Mesenchymal stem cell (in vitro differentiated cells and primary cell): Measurements from ENCODE around the gene TBXT.
"Not testable (repeated sequence)": the region's sequence is repeated elsewhere in the genome, so short reads cannot be mapped to it uniquely, and the experiment has no call there.

Experiments
- DNase-seq: peaks from one replicate; pipeline ENCODE4 v3.0.0-alpha.2; 2013
- H2AFZ ChIP-seq: one replicate; pipeline ENCODE4 v1.6.1; 2013; ENCODE audit warnings: low read depth, mild to moderate bottlenecking, control low read depth, inconsistent platforms, low read length, moderate library complexity
- H2AK5ac ChIP-seq: 2 replicates; pipeline ENCODE4 v1.6.1; 2013; ENCODE audit warnings: low read length, moderate library complexity, mild to moderate bottlenecking, inconsistent platforms; ENCODE audit not compliant: severe bottlenecking
- H2BK120ac ChIP-seq: one replicate; pipeline ENCODE4 v1.6.1; 2013; ENCODE audit warnings: low read depth, mild to moderate bottlenecking, inconsistent platforms, low read length, moderate library complexity
- H2BK12ac ChIP-seq, 2 experiments: one replicate each; pipeline ENCODE4 v1.6.1; 2013; ENCODE audit warnings: inconsistent platforms in 2 of 2, low read length in 2 of 2, mild to moderate bottlenecking in 2 of 2, moderate library complexity in 2 of 2, control low read depth in 1 of 2
- H2BK15ac ChIP-seq: one replicate; pipeline ENCODE4 v1.6.1; 2013; ENCODE audit warnings: mild to moderate bottlenecking, low read depth, inconsistent platforms; ENCODE audit not compliant: poor library complexity, severe bottlenecking
- H2BK5ac ChIP-seq: 2 replicates; pipeline ENCODE4 v1.6.1; 2013; ENCODE audit warnings: low read depth, mild to moderate bottlenecking, low read length, control low read depth, inconsistent platforms; ENCODE audit not compliant: poor library complexity, severe bottlenecking
- H3K14ac ChIP-seq, 2 experiments: one replicate each; pipeline ENCODE4 v1.6.1; 2013; ENCODE audit warnings: inconsistent platforms in 2 of 2, low read length in 2 of 2, control low read depth in 1 of 2, mild to moderate bottlenecking in 1 of 2, moderate library complexity in 1 of 2
- H3K18ac ChIP-seq, 2 experiments: one replicate each; pipeline ENCODE4 v1.6.1; 2013; ENCODE audit warnings: inconsistent platforms in 2 of 2, low read length in 2 of 2, control low read depth in 1 of 2, low read depth in 1 of 2, mild to moderate bottlenecking in 1 of 2
- H3K23ac ChIP-seq, 2 experiments: one replicate each; pipeline ENCODE4 v1.6.1; 2013; ENCODE audit warnings: inconsistent platforms in 2 of 2, low read length in 2 of 2, mild to moderate bottlenecking in 2 of 2, moderate library complexity in 2 of 2, control low read depth in 1 of 2
- H3K27ac ChIP-seq: 2 replicates; pipeline ENCODE4 v1.5.1; 2013; ENCODE audit warnings: mild to moderate bottlenecking, moderate library complexity, low read length, control low read depth, inconsistent platforms; ENCODE audit not compliant: poor library complexity, severe bottlenecking
- H3K27me3 ChIP-seq, 2 experiments: 2 replicates each; pipeline versions ENCODE4 v1.6.1 to v1.7.0; 2013; ENCODE audit warnings: low read length in 2 of 2, mild to moderate bottlenecking in 2 of 2, moderate library complexity in 2 of 2, control low read depth in 1 of 2, inconsistent platforms in 1 of 2; ENCODE audit not compliant: control insufficient read depth in 1 of 2, insufficient read depth in 1 of 2
- H3K36me3 ChIP-seq, 2 experiments: 2 replicates each; pipeline versions ENCODE4 v1.6.1 to v1.7.0; 2013; ENCODE audit warnings: low read length in 2 of 2, control low read depth in 1 of 2, inconsistent platforms in 1 of 2, low read depth in 1 of 2, mild to moderate bottlenecking in 1 of 2; ENCODE audit not compliant: insufficient read depth in 2 of 2, control insufficient read depth in 1 of 2
- H3K4ac ChIP-seq, 2 experiments: one replicate each; pipeline ENCODE4 v1.6.1; 2013; ENCODE audit warnings: inconsistent platforms in 2 of 2, low read length in 2 of 2, mild to moderate bottlenecking in 2 of 2, moderate library complexity in 2 of 2, control low read depth in 1 of 2, low read depth in 1 of 2
- H3K4me1 ChIP-seq: 2 replicates; pipeline ENCODE4 v1.6.1; 2013; ENCODE audit warnings: low read depth, low read length, control low read depth; ENCODE audit not compliant: control insufficient read depth, insufficient read depth
- H3K4me2 ChIP-seq: 2 replicates; pipeline ENCODE4 v1.6.1; 2013; ENCODE audit warnings: low read length, mild to moderate bottlenecking, inconsistent platforms; ENCODE audit not compliant: poor library complexity, severe bottlenecking
- H3K4me3 ChIP-seq, 2 experiments: 2 replicates each; pipeline versions ENCODE4 v1.5.1 to v1.7.0; 2013; ENCODE audit warnings: low read length in 2 of 2, mild to moderate bottlenecking in 2 of 2, control low read depth in 1 of 2, low read depth in 1 of 2; ENCODE audit not compliant: insufficient read depth in 1 of 2
- H3K79me1 ChIP-seq: replicated peaks from 2 replicates; pipeline ENCODE4 v1.6.1; 2013; ENCODE audit warnings: mild to moderate bottlenecking, control low read depth, low read length, inconsistent platforms; ENCODE audit not compliant: poor library complexity, severe bottlenecking
- H3K9ac ChIP-seq: 2 replicates; pipeline ENCODE4 v1.7.0; 2013; ENCODE audit warnings: mild to moderate bottlenecking, low read length, moderate library complexity
- H3K9me3 ChIP-seq: 2 replicates; pipeline ENCODE4 v1.7.0; 2013; ENCODE audit warnings: mild to moderate bottlenecking, low read length; ENCODE audit not compliant: control insufficient read depth
- H4K8ac ChIP-seq: one replicate; pipeline ENCODE4 v1.6.1; 2013; ENCODE audit warnings: inconsistent platforms, mild to moderate bottlenecking, low read length, moderate library complexity
- H4K91ac ChIP-seq: one replicate; pipeline ENCODE4 v1.6.1; 2013; ENCODE audit warnings: mild to moderate bottlenecking, low read length, inconsistent platforms
- WGBS: methylation state at CpG from one replicate; pipeline ENCODE4 v1.1.7; 2013; ENCODE audit warnings: mixed read lengths; 5-methylcytosine and 5-hydroxymethylcytosine counted together

Gene TBXT

GRCh38 chr6:166123115-166123514, 44.5 kb downstream of the TBXT start:
- H3K27me3 ChIP-seq, H2AFZ ChIP-seq, H3K4me2 ChIP-seq, H3K27ac ChIP-seq, H3K4me3 ChIP-seq, DNase-seq, H2BK120ac ChIP-seq, H2BK12ac ChIP-seq, H3K9ac ChIP-seq, H2AK5ac ChIP-seq, H3K4me1 ChIP-seq, H4K8ac ChIP-seq, H2BK15ac ChIP-seq, H2BK5ac ChIP-seq, H3K79me1 ChIP-seq, H3K36me3 ChIP-seq, H3K9me3 ChIP-seq, H3K23ac ChIP-seq, H3K18ac ChIP-seq, H4K91ac ChIP-seq, H3K4ac ChIP-seq, H3K14ac ChIP-seq: not testable (repeated sequence)
- WGBS = 100% methylated on average over 3 of the region's 9 CpGs

DNA sequence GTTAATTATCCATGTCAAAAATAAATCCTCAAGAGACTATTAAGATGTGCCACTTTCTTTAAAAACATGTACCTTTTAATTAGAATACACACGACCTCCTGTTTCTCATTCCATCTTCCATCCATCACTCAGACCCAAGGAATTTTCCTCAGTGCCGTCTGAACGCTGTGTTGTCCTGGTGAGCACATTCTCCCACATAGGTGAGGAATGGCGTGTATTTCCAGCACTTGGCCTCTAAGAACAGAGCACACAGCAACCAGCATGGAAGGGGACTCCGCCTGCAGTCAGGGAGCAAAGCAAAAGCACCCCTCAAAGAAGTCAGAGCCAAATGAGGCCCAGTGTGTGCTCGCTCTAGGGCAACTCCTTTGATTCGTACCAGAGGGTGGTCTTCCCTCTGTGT, 45.9 kb downstream of the TBXT start:
- H4K91ac ChIP-seq = no peak overlapping the region
- H3K4ac ChIP-seq = no peak overlapping the region
- no peak overlapping the region for H2AFZ ChIP-seq
- H3K14ac ChIP-seq = no peak overlapping the region
- no peak overlapping the region for H2AK5ac ChIP-seq
- H4K8ac ChIP-seq = no peak overlapping the region
- H3K9ac ChIP-seq = no peak overlapping the region
- 66% methylated on average over 7 of the region's 7 CpGs for WGBS
- no peak overlapping the region for H3K27ac ChIP-seq
- H3K9me3 ChIP-seq = no peaks in the 10 kb centered on the region
- no peak overlapping the region for H2BK12ac ChIP-seq
- no peak overlapping the region for H3K4me2 ChIP-seq
- DNase-seq = no peak
- no peak overlapping the region for H2BK120ac ChIP-seq
- H3K4me1 ChIP-seq = no peaks in the 10 kb centered on the region
- no peaks in the 10 kb centered on the region for H3K27me3 ChIP-seq
- H2BK15ac ChIP-seq = no peak overlapping the region
- no peak overlapping the region for H3K18ac ChIP-seq
- no peak overlapping the region for H3K23ac ChIP-seq
- no peak overlapping the region for H2BK5ac ChIP-seq
- H3K36me3 ChIP-seq = no peaks in the 10 kb centered on the region
- H3K79me1 ChIP-seq = no peaks in the 10 kb centered on the region
- H3K4me3 ChIP-seq = no peak overlapping the region

- H2BK5ac ChIP-seq = no peak overlapping the region
- DNase-seq = no peak
- no peak overlapping the region for H3K14ac ChIP-seq
- peaks cover 7% of the 10 kb centered on the region for H3K9me3 ChIP-seq
- H3K27me3 ChIP-seq = peaks cover 0 to 2% of the 10 kb centered on the region in 2 experiments
- no peak overlapping the region for H3K4me3 ChIP-seq
- no peak overlapping the region for H2AK5ac ChIP-seq
- H2BK120ac ChIP-seq = no peak overlapping the region
- H3K4ac ChIP-seq = no peak overlapping the region
- H3K9ac ChIP-seq = no peak overlapping the region
- H3K36me3 ChIP-seq = no peaks in the 10 kb centered on the region
- no peak overlapping the region for H2BK15ac ChIP-seq
- 72% methylated on average over 4 of the region's 4 CpGs for WGBS
- no peak overlapping the region for H3K18ac ChIP-seq
- H3K4me2 ChIP-seq = no peak overlapping the region
- H3K23ac ChIP-seq = no peak overlapping the region
- no peaks in the 10 kb centered on the region for H3K4me1 ChIP-seq
- no peaks in the 10 kb centered on the region for H3K79me1 ChIP-seq
- no peak overlapping the region for H2BK12ac ChIP-seq
- H3K27ac ChIP-seq = no peak overlapping the region
- H4K8ac ChIP-seq = no peak overlapping the region
- no peak overlapping the region for H2AFZ ChIP-seq
- H4K91ac ChIP-seq = no peak overlapping the region
Measured at GRCh38 chr6:166119116-166119911, 48.3 kb downstream of the TBXT start.

DNA sequence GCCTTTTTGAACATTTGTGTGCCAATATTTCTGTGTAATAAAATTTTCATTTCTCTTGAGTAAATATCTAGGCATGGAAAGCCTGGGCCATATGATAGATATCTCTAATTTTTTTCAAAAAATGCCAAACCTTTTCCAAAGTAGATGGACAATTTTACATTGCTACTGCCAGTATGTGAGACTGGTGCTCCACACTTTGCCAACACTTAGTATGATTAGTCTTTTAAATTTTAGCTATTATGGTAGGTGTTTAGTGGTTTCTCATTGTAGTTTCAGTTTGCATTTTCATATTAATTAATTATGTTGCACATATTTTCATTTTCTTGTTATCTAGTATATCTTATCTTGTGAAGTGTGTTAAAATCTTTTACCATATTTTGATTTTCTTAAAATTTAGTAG, 52.0 kb downstream of the TBXT start:
- Histone ChIP-seq H3K18ac (no peak overlapping the region), H3K4me3 (no peak overlapping the region), H3K4ac (no peak overlapping the region), H3K79me1 (no peaks in the 10 kb centered on the region), H2AFZ (no peak overlapping the region), H3K36me3 (no peaks in the 10 kb centered on the region), H2BK12ac (no peak overlapping the region), H2BK120ac (no peak overlapping the region), H3K9me3 (peaks cover 7% of the 10 kb centered on the region), H3K4me1 (peaks cover 2% of the 10 kb centered on the region), H3K27me3 (peaks cover 0 to 17% of the 10 kb centered on the region in 2 experiments), H4K91ac (no peak overlapping the region), H3K9ac (no peak overlapping the region), H2AK5ac (no peak overlapping the region), H3K4me2 (no peak overlapping the region), H3K14ac (no peak overlapping the region), H3K23ac (no peak overlapping the region), H3K27ac (no peak overlapping the region), H4K8ac (no peak overlapping the region), H2BK15ac (no peak overlapping the region), H2BK5ac (no peak overlapping the region)
- DNase-seq = no peak
